Fibroblast of pulmonary artery (primary cell): ENCODE results near the gene PEX14.

Source experiments
- DNase-seq: peaks from one replicate; pipeline ENCODE4 v3.0.0-alpha.2; 2010; ENCODE audit warnings: low read depth
- H3K4me3 ChIP-seq: replicated peaks from 2 replicates; pipeline ENCODE4 v1.5.1; 2011; ENCODE audit warnings: low read depth, mild to moderate bottlenecking, control low read depth, low read length, moderate library complexity
- CTCF ChIP-seq: IDR thresholded peaks from 2 replicates; pipeline ENCODE4 v1.5.1; 2011; ENCODE audit warnings: mild to moderate bottlenecking, control low read depth, low read length, inconsistent platforms; ENCODE audit errors: missing control alignments

Gene PEX14

GRCh38 chr1:10480614-10481013 is 5.9 kb downstream of the PEX14 start:
- TF ChIP-seq CTCF = no peak
- no peak overlapping the region for H3K4me3 ChIP-seq
- no peak for DNase-seq

DNA sequence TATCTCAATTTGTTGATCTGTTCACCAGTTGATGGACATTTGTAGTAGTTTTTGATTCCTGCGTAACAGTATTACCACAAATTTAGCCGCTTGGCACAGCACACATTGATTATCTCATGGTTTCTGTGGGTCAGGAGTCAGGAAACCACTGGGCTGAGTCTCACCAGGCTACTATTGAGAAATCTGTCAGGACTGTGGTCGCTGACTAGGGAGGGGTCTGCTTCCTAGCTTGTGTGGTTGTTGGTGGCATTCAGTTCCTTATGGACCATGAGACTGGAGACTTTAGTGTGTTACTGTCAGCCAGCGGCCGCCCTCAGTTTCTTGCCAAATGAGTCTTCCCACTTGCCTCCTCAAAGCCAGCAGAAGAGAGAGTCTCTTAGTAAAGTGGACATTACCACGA is 9.8 kb downstream of the PEX14 start:
- TF ChIP-seq CTCF = no peak
- DNase-seq = no peak
- no peak overlapping the region for H3K4me3 ChIP-seq

DNA sequence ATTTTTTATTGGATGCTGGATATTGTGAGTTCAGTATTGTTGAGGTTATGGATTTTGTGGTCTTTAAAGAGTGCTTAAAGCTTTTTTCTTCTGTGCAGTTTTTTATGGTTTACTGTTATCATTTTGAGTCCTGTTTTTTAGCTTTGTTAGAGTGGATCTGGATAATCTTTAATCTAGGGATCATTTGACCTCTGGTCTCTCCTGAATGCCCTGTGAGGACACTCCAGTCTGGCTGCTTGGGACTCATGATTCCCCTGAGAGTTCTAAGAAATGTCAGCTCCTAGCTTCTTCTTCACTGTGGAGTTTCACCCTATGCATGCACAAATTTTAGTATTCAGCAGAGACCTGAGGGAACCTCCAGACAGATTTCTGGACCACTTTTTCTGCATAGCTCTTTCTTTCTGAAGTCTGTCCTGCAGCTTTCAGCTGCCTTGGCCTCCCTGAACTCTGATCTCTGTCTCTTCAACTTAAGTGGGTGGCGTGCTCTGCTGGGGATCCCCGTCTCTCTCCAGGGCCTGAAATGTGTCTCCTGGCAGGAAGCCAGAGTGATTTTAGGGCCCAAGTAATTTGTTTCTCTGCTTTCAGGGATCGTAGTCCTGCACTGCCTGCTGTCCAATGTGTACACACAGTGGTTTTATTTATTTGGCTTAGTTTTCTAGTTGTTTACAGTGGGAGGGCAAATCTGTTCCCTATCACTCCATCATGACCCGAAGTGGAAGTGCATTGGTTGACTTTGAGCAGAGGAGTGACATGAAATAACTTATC is 14.7 kb downstream of the PEX14 start:
- no peak overlapping the region for H3K4me3 ChIP-seq
- no peak for TF ChIP-seq CTCF
- DNase-seq = no peak

DNA sequence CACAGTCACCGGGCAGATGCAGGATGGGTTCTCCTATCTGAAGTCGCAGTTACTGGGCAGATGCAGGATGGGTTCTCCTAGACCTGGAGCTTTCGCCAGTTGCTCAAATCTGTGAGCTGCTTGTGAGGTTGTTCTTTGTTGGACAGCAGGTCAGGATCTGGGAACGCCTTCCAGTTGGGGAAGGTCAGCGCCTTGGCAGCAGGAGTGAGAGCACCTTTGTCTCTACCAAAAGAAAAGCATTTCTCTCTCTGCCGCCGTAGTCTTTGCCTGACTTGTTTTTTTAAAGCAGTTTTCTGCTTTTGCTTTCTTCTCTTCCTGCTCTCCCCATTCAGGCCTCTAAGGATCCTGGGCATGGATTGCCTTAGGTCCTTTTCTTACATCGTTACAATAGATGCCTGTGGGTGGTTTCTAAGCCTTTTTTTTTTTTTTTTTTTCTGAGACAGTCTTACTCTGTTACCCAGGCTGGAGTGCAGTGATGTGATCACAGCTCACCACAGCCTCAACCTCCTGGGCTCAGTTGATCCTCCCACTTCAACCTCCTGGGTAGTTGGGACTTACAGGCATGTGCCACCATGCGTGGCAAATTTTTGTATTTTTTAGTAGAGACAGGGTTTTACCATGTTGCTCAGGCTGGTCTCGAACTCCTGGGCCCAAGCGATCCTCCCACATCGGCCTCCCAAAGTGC is 15.7 kb downstream of the PEX14 start:
- H3K4me3 ChIP-seq = no peak overlapping the region
- DNase-seq = no peak
- TF ChIP-seq CTCF = no peak

GRCh38 chr1:10494418-10494753 is 19.6 kb downstream of the PEX14 start:
- no peak for DNase-seq
- H3K4me3 ChIP-seq = no peak overlapping the region
- no peak for TF ChIP-seq CTCF

- peak; percentile 78 for TF ChIP-seq CTCF
- DNase-seq = peak; percentile 67
- peak overlapping the region; percentile 12 for H3K4me3 ChIP-seq
Measured at GRCh38 chr1:10494754-10495474, 20.2 kb downstream of the PEX14 start.
